Smooth muscle cell (in vitro differentiated cells): ENCODE measurements around the gene EHBP1L1. TPM values are rescaled to one million over a fixed set of nuclear protein-coding genes. Genes with fewer than 3 reads are reported as not detected.
A peak's percentile ranks its signal among the peaks of the same experiment; 100 is the strongest.

ENCODE experiments used
- DNase-seq: peaks from one replicate; lab custom pipeline; 2025; ENCODE audit not compliant: unreplicated experiment; lab: John Stamatoyannopoulos, UW
- H2AFZ ChIP-seq: fragments of 200-600 bp; sonication (generic); 2 replicates; pipeline ENCODE4 v1.6.0; 2016; ENCODE audit warnings: antibody characterized with exemption, low read depth, mild to moderate bottlenecking
- H3F3A ChIP-seq: fragments of 200-600 bp; sonication (generic); 2 replicates; pipeline ENCODE4 v1.6.0; 2017; ENCODE audit warnings: antibody characterized with exemption, low read depth
- H3K27ac ChIP-seq: fragments of 200-600 bp; sonication (generic); 2 replicates; pipeline ENCODE4 v1.5.1; 2016; ENCODE audit warnings: low read depth, mild to moderate bottlenecking
- H3K27me3 ChIP-seq: fragments of 200-600 bp; sonication (generic); 2 replicates; pipeline ENCODE4 v1.6.1; 2016; ENCODE audit warnings: low read depth, mild to moderate bottlenecking
- H3K36me3 ChIP-seq: fragments of 200-600 bp; sonication (generic); 2 replicates; pipeline ENCODE4 v1.5.1; 2016; ENCODE audit warnings: low read depth
- H3K4me1 ChIP-seq: fragments of 200-600 bp; sonication (generic); 2 replicates; pipeline ENCODE4 v1.5.1; 2016; ENCODE audit warnings: low read depth
- H3K4me2 ChIP-seq: fragments of 200-600 bp; sonication (generic); 2 replicates; pipeline ENCODE4 v1.6.0; 2016; ENCODE audit warnings: mild to moderate bottlenecking
- H3K4me3 ChIP-seq: fragments of 200-600 bp; sonication (generic); 2 replicates; pipeline ENCODE4 v1.5.1; 2016; ENCODE audit warnings: mild to moderate bottlenecking
- H3K79me2 ChIP-seq: fragments of 200-600 bp; sonication (generic); 2 replicates; pipeline ENCODE4 v1.6.0; 2016; ENCODE audit warnings: low read depth, mild to moderate bottlenecking
- H3K9ac ChIP-seq: fragments of 200-600 bp; sonication (generic); 2 replicates; pipeline ENCODE4 v1.6.0; 2016; ENCODE audit warnings: low read depth
- H3K9me3 ChIP-seq: fragments of 200-600 bp; sonication (generic); replicated peaks from 2 replicates; pipeline ENCODE4 v1.5.1; 2016; ENCODE audit warnings: low read depth
- H4K20me1 ChIP-seq: fragments of 200-600 bp; sonication (generic); 2 replicates; pipeline ENCODE4 v1.6.0; 2016; ENCODE audit warnings: low read depth
- CTCF ChIP-seq: fragments of 200-600 bp; sonication (generic); IDR thresholded peaks from 2 replicates; pipeline ENCODE4 v1.5.1; 2017; ENCODE audit warnings: borderline replicate concordance, mild to moderate bottlenecking, antibody characterized with exemption; ENCODE audit not compliant: insufficient read depth, poor library complexity, severe bottlenecking
- WGBS: methylation state at CpG from one replicate; pipeline ENCODE4 v1.1.7; 2016; ENCODE audit warnings: low lambda C conversion rate; 5-methylcytosine and 5-hydroxymethylcytosine counted together
- polyA plus RNA-seq: library from polyadenylated mRNA; unstranded; fragments of >200 nt; fragmentation: Nextera tagmentation; extraction: Ambion mirVana; gene quantifications from 2 replicates; pipeline ENCODE4 v1.2.1, GENCODE V29; 2016
- total RNA-seq: library from RNA; depleted of rRNA; stranded (reverse); fragments of >200 nt; gene quantifications from 2 replicates; pipeline ENCODE4 v1.2.3, GENCODE V29; 2014

The EHBP1L1 gene
- total and polyA plus RNA-seq, 2 experiments from 2014 or later, result 5.1 to 29.5 TPM

- Histone ChIP-seq H3K27ac (no peak overlapping the region), H3K4me2 (no peak overlapping the region), H3K4me3 (no peak overlapping the region), H3K9me3 (no peaks in the 10 kb centered on the region), H3K9ac (no peak overlapping the region), H3K36me3 (no peaks in the 10 kb centered on the region), H3K79me2 (peaks cover 31% of the 10 kb centered on the region), H3K4me1 (peaks cover 14% of the 10 kb centered on the region), H2AFZ (no peak overlapping the region), H3K27me3 (no peaks in the 10 kb centered on the region), H3F3A (peaks cover 12% of the 10 kb centered on the region), H4K20me1 (no peaks in the 10 kb centered on the region)
- TF ChIP-seq CTCF, result no peak
- WGBS, result 91% methylated on average over 7 of the region's 7 CpGs
- no peak for DNase-seq
Observed at GRCh38 chr11:65565624-65566453, 10.0 kb upstream of the EHBP1L1 start.

GRCh38 chr11:65569164-65569972 is 6.5 kb upstream of the EHBP1L1 start:
- Histone ChIP-seq H3K79me2 (peaks cover 52% of the 10 kb centered on the region), H3K9me3 (no peaks in the 10 kb centered on the region)

DNA sequence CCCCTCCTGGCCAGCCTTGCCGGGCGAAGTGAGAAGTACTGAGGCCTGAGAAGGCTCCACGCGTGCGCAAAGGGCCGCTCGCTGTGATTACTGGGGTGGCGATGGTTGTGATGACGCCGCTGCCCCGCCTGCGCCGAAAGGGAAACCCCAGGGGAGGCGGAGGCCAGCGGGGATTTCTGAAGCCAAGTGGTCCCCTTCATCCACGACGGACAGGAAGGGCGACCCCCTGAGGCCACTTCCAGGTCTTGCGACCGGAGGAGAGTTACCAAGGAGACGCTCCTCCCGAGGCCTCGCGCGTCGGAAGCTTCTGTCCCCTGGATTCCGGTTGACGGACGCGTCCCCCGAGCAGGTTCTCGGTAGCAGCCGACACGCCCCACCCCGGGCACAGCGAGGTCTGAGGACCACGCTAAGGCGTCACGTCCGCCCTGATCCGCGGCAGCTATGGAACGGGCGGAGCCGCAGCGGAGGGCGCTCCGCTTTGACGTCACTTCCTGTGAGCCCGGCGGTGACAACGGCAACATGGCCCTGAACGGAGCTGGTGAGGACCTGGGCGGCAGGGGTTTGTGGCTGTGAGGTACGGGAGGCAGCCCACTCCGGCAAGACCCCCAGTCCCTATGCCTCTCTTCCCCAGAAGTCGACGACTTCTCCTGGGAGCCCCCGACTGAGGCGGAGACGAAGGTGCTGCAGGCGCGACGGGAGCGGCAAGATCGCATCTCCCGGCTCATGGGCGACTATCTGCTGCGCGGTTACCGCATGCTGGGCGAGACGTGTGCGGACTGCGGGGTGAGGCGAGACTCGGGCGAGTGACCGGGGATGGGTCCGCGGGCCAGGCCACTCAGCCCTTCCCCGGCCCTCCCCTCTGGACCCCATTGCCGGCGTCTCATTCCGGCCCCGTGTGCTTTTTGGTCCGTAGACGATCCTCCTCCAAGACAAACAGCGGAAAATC is 5.6 kb upstream of the EHBP1L1 start, which contains the start of gene ZNRD2:
Gene ZNRD2, plus strand, starts transcription at position 505 of the 946 bp plus-strand sequence. Its CDS starts 15 bp downstream, at position 520.
- Histone ChIP-seq H3K79me2 (peaks cover 52% of the 10 kb centered on the region), H3K4me1 (peaks cover 27% of the 10 kb centered on the region), H3K4me2 (peak within 1 kb of the TSS; percentile 87), H3K4me3 (peak within 1 kb of the TSS; percentile 90), H2AFZ (peak within 1 kb of the TSS; percentile 56), H3K36me3 (no peaks in the 10 kb centered on the region), H3F3A (peaks cover 18% of the 10 kb centered on the region), H3K27ac (peak within 1 kb of the TSS; percentile 89), H3K9me3 (no peaks in the 10 kb centered on the region), H4K20me1 (peaks cover 16% of the 10 kb centered on the region), H3K27me3 (no peaks in the 10 kb centered on the region), H3K9ac (peak within 1 kb of the TSS; percentile 92)
- TF ChIP-seq CTCF, result peak; percentile 46
- DNase-seq, result peak; percentile 99
- WGBS, result 2% methylated on average over 70 of the region's 89 CpGs

More at GRCh38 chr11:65569164-65569972, 6.5 kb upstream of the EHBP1L1 start:
- no peaks in the 10 kb centered on the region for H3K36me3 ChIP-seq
- H3F3A ChIP-seq, result peaks cover 12% of the 10 kb centered on the region
- no peaks in the 10 kb centered on the region for H3K27me3 ChIP-seq
- DNase-seq, result no peak
- TF ChIP-seq CTCF, result no peak
- H3K4me1 ChIP-seq, result peaks cover 27% of the 10 kb centered on the region
- peak overlapping the region; percentile 90 for H3K4me3 ChIP-seq
- H2AFZ ChIP-seq, result no peak overlapping the region
- peak overlapping the region; percentile 92 for H3K9ac ChIP-seq
- H4K20me1 ChIP-seq, result peaks cover 16% of the 10 kb centered on the region
- H3K4me2 ChIP-seq, result peak overlapping the region; percentile 87
- 20% methylated on average over 28 of the region's 28 CpGs for WGBS
- peak overlapping the region; percentile 89 for H3K27ac ChIP-seq
